OCI-M2 (cell line): Measurements from ENCODE around the gene TCAF1.

Experiments used
- DNase-seq: peaks from one replicate; lab custom pipeline; 2025; ENCODE audit not compliant: unreplicated experiment; lab: John Stamatoyannopoulos, UW

TCAF1 gene, protein sequence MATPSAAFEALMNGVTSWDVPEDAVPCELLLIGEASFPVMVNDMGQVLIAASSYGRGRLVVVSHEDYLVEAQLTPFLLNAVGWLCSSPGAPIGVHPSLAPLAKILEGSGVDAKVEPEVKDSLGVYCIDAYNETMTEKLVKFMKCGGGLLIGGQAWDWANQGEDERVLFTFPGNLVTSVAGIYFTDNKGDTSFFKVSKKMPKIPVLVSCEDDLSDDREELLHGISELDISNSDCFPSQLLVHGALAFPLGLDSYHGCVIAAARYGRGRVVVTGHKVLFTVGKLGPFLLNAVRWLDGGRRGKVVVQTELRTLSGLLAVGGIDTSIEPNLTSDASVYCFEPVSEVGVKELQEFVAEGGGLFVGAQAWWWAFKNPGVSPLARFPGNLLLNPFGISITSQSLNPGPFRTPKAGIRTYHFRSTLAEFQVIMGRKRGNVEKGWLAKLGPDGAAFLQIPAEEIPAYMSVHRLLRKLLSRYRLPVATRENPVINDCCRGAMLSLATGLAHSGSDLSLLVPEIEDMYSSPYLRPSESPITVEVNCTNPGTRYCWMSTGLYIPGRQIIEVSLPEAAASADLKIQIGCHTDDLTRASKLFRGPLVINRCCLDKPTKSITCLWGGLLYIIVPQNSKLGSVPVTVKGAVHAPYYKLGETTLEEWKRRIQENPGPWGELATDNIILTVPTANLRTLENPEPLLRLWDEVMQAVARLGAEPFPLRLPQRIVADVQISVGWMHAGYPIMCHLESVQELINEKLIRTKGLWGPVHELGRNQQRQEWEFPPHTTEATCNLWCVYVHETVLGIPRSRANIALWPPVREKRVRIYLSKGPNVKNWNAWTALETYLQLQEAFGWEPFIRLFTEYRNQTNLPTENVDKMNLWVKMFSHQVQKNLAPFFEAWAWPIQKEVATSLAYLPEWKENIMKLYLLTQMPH

DNA sequence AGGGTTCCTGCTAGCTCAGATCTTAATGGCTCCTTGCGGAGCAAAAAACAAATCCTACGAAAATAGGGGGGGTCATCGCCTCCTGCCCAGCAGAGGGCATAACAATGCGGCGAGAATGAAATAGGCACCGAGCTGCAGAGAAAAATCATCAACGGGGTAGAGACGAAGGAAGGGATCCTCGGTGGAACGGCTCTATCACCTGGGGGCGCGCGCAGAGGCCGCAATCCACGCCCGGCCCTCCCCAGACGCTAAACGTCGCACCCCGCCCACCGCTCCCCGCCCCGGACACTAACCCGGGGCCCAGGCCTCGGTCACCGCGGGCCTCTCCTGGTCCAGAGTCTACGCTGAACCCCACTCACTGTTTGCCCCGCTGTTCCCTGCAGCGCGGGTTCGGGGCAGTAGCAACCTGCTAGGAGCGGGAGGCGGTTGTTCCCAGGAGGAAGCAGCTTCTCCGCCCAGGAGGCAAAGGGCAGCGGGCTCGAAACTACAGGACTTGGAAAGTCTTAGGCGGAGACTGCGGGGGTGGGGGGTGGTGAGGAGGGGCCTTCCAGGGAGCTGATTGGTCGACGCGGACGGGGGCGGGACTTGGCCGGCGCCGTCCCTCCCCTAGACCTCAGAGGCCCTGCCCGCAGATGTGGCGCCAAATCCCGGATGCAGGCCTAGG, at the start of gene TCAF1:
Gene TCAF1, minus strand, starts transcription at position 509 of the 664 bp plus-strand sequence. CDS start 25,568 bp downstream, outside the sequence.
- DNase-seq, result peak; percentile 93

DNA sequence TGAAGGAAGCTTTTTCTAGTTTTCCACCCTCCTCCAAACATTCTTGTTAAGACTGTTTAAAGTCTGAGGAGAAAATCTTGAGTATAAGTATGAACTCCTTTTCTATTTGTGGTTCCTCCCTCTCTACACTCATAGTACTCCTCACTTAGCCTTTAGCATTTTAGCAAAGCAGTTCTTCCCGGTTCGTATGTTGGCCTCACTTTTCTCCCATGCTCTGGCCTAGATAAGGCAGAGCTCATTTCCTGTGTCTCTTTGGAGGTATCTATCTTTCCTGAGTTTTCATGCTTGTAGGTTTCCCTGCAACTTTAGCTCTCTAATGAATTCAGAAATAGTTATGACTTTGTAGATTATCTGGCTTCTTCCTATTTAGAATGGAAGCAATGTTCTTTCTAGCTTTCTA, 46.8 kb upstream of the TCAF1 start:
- DNase-seq, result peak; percentile 43

DNA sequence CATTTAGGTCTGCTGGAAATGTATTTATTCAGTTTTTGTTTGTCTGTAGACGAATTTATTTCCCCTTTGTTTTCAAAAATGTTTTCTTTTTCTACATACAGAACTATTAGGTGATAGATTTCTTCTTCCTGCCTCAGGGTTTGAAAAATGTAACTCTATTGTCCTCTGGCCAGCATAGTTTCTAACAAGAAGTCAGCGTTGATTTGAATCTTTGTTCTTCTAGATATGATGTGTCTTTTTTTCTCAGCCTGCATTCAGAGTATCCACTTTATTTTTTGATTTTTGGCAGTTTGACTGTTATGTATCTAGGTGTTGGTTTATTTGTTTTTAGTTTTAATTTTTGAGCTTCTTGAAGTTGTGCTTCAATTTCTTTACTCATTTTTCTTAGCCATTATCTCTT, 45.1 kb upstream of the TCAF1 start:
- DNase-seq, result no peak

DNA sequence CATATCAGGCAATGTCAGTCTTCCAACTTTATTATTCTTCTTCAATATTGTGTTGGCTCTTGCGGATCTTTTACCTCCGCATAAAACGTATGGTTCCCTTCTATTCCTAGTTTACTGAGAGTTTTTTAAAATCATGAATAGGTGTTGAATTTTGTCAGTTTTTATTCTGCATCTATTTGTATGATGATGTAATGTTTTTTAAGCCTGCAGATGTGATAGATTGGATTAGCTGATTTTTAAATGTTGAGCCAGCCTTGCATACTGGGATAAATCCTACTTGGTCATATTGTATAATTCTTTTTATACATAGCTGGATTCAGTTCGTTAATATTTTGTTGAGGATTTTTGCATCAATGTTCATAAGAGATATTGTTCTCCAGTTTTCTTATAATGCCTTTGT, 43.4 kb upstream of the TCAF1 start:
- DNase-seq, result no peak

DNA sequence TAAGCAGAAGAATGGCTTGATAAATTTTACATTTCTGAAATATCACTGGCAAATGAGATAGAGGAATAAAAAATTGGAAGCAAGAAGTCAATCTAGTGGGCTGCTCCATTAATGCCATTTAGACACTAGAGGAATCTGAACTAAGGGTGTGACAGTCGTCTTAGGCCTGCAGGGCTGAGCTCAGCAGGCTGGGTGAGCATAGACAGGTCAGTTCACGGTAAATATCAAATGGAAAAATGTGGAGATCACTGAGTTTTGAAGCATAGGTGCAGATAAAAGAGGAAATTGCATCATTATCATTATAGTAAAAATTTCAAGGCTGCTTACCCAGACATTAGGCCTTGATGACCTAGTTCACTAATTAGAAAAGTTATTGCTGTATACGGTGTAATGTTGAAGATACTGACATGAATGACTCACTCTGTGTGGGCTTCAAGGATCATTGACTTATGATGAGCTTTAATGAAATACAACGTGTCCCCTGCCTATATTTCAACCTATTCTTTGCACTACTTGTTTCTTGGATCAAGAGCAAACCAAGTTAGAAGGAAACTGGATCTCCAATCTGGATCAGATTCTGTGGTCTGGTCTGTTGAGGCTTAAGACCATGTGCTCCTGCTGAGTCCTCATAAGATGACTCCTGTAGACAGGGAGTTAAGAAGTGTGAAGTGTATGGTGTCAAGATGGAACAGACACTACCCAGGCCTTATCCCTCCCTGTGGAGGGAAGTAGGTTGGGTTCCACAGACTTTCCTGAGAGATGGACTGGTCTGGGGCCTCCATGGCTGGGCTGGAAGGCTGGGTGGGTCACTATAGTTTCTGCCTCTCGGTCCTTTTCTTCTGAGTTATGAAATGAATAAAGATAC, 36.6 kb upstream of the TCAF1 start:
- DNase-seq, result no peak

DNA sequence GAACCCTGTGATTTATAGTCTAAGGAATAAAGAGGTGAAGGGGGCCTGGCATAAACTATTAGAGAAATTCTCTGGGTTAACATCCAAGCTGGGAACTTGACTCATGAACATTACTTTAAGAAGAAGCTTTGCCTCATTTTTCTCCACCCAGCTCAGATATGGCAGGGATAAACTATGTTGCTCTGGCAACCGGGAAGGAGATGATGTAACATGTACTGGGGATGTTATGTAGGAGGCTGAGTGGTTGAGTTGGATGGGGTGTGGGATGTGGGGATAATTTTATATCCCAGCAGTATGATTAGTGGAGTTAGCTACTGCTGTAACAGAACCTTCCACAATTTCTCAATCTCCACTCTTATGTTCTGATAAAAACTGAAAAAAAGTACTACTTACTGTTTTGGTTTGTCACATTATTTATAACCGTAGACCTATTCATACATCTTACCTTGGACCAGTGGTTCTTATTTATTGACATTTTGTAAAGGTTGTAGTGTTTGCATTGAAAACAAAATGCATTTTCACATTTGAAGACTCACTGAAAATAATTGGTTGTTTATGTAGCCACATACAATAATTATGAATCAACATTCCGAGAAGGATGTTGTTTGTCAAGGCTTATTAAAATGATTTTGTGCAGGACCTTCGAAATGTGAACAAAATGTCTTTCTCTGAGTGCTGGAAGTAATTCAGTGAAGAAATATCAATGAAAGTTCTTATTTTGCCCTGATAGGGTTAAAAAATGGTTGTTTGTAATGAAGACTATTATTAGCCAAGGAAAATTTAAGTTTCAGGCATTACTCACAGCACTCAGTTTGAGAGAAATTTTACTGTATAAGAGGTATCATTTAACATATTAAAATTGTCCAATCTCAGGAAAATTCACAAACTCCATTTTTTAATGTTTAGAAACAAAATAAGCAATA, 34.4 kb upstream of the TCAF1 start:
- no peak for DNase-seq

DNA sequence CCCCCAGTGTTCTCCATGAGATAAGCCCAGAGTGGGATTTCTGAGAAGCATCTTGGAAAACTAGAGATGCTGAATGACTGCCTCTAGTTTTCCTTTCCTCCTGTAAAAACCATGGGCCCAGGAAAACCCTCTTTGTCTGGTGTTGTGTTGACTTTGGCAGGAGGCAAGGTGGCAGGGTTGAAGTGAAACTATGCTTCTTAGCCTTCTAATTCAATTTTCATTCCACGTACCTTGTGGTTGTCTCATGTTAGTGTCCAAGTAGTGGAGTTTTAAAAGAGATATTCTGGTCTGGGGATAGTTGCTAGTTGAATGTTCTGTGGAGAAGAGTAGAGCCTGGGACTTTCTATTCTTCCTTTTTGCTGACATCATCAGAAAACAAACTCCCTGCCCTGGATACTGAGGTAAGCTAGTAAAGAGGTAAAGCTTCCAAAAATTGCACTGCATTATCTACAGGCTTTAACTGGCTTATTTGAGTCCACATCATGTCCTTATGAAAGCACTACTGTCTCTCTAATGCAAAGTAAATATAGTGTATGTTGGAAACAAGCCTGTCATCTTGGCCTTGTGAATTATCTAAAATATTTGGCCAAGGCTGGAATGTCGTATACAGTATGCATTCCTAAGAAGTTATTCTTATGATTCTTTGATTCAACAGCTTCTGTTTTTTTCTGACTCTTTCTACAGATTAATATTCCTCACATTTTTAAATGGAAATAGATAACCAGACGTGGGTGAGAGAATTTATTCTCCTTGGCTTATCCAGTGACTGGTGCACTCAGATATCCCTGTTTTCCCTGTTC, 32.8 kb upstream of the TCAF1 start, which contains the start of gene OR2F2:
Gene OR2F2, plus strand, starts transcription at position 708 of the 800 bp plus-strand sequence. Its CDS starts 0 bp downstream, at position 708.
- no peak for DNase-seq

DNA sequence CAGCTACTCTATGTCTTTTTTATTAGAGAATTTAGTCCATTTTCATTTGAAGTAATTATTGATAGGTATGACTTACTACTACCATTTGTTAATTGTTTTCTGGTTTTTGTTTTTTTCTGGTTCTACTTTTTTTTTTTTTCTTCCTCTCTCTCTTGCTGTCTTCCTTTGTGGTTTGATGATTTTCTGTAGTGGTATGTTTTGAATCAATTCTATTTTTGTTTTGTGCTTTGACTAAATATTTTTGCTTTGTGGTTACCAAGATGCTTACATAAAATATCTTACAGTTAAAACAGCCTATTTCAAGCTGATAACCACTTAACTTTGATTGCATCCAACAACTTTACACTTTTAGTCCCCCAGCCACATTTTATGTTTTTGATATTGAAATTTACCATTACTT, 29.8 kb upstream of the TCAF1 start:
- DNase-seq, result no peak

DNA sequence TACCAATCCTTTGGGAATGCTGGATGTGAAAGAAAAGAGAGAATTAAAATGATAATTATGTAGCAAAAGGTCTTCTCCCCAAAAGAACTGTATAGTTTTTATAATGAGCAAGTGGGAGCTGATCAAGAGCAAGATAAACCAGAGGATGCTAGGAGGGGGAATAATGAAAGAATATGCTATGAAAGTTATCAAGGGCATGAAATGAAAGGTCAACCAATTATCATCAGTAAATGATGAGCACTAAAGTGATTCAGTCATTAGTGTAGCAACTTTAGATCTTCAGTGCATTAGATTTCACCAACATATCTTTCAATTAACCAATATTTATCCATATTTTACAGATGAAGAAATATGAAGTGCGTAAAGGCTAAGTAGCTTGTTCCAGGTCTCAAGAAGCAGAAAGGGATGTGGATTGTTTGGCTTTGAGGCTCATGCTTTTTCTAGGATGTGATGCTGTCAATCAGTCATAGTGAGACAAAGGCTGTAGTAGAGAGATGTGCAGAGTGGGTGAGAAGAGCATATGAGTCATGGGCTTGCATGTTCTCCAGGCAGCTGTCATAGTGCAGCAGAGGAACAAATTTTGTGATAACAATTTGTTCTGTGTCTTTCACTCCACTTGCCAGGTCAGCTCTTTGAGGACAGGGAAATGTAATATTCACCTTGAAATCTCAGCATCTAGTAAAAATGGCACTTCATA, 27.4 kb upstream of the TCAF1 start:
- DNase-seq, result no peak

DNA sequence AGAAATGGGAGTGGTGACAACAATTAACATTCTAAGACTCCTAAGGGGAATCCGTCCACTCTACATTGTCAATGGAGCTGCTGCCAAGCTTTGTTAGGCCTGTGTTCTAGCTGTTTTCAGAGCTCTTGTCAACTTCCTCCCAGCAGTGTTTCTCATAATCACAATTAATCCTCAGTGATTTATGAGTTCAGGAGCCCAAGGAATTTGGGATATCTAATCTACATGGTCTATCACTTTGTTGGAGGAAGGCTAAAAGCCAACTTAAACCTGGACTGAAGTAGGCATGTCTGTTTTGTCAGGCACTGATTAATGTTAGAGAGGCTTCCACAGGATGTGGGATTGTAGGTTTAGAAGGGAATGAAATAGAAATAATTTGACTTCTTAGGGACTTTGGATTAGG, 22.9 kb upstream of the TCAF1 start:
- no peak for DNase-seq

DNA sequence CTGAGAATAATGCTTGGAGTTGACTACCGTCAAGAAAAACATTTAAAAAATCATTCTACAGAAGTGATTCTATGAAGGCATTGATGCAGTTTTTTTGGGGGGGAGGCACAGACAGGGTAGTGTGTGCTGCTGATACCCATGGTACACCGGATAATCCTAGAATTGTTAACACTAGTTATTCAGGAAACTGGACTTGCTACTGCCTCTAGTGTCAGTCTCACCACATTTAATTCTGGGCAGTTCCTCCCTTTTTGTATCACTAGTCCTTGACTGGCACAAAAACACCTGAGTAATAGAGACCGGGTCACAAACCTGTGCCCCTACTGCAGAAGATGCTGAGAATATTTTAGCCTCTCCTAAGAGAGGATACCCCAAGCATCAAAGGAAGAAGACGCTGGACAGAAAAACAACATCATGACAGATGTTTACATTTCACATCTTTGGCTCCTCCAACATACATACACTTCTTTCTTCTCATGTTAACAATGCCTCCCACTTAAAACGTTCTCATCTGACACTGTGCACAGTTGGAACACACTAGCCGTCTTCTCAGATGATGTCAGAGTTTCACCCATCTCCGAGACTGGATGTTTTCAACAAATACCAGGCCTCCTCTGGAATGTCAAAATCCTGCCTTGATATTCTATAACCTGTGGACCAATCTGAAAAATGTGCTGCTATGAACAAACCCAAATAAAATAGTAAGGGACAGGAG, 13.1 kb upstream of the TCAF1 start:
- no peak for DNase-seq

DNA sequence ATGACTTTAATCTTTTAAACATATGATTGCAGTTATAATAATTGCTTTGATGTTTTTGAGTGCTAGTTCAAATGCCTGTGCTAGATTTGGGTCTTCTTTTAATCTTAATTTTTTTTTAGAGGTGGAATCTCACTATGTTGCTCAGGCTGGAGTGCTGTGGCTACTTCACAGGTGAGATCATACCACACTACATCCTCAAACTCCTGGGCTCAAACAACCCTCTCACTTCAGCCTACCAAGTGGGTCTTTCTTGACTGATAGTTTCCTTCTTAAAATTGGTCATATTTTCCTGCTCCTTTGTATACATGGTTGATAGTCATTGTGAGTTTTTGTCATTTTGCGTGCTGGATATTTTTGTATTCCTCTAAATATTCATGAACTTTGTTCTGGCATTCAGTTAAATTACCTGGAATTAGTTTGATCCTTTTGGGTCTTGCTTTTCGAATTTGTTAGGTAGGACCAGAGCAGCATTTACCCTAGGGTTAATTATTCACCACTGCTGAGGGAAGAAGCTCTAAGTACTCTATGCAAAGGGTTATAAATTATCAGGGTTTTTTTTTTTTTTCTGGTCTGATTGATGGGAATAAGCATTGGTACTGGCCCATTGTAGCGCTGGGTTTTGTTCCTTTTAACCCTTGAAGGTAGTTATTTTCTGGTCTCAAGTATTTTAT, 12.1 kb upstream of the TCAF1 start:
- no peak for DNase-seq

DNA sequence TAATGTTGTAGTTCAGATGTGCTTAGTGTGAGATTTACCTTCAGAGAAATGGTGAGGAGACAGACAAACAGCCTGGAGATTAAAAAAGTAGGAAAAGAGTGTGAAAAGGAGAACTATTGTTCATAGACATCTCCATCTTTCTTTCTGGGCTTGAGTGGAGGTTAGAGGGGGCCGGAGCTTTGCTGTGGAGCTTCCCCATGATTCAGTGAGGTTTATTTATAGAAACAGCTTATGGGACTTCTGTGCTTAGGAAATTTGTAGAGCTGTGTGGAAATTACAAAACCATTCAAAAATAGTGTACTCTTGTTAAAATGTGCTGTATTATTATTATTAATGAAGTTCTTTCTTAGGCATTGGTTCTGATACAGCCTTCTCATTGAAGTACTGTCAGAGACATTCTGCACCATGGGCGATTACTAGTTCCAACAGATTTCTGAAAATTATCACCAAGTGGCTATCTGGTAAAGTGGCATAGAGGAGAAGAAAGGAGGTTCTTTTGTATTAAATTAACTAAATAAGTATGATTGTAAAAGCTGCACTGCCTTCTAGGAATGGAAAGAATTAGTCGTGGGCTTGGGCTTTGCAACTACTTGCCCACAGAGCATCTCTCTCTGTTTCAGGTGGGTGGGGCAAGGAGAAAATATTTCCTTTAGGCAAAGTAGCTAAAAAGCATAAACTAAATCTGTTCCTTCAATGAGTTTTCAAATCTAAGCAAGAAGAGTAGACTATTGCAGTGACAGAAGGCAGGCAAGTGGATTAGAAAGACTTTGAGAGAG, 8.7 kb upstream of the TCAF1 start:
- DNase-seq, result no peak

DNA sequence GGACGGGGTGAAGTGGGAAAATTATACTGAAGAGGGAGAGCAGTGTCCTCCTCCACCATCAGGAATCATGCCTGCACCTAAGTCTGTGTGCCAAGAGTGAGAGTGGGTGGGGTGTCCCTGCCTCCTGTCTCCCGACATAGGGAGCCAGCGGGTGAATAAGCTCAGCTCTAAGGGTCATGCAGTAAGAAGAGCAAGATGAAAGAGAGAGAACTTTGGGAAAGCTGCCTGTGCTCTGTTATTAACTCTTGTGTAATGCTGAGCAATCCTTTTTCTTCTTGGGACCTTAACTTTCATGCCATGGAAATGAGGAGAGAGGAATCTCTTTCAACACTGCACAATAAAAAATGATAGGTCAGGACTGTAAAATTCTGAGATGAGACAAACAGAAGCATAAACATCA, 7.9 kb upstream of the TCAF1 start:
- no peak for DNase-seq

DNA sequence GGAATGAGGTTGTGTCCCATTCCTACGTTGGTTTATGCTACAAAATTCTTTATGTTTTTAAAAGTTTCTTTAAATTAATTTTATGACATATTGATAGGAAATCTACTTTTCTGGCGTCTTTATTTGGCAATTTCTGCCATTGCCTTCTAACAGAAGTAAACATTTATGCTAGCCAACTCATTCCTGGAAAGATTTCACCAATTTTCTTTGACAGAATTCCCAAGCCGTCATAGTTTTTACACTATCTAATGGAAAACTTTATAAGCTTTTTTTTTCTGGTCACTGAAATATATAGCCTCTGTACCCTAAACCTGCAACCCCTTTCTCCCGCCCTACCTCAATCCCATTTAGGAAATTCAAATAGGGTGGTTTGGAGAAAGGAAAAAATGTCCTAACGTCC, 6.1 kb upstream of the TCAF1 start:
- DNase-seq, result no peak

DNA sequence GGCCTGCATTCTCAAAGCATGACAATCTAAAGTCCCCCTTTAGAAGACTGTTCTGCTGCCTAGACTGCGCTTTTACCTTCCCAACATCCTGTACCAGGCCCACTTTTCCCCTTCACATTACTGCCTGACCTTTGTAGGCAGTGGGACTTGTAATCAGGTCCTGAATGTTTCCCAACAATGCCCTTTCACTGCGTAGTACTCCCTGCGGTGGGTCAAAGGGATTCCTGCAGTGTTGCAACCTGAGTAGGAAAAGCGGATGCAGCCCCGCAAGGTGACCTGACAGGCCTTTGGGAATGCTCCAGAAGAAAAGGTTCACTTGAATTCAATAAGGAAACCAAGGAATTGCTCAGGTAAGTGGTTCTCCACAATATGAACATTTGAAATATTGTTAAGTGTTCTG, 4.9 kb upstream of the TCAF1 start:
- no peak for DNase-seq
